GM19468 (cell line): Measurements from ENCODE around the gene ICA1L.
"Not testable (repeated sequence)": the region's sequence is repeated elsewhere in the genome, so short reads cannot be mapped to it uniquely, and the experiment has no call there.

Experiments used
- ATAC-seq: cut with Tn5 transposase; IDR thresholded peaks from one replicate; pipeline ENCODE4 v1.9.1; 2021; ENCODE audit warnings: mild to moderate bottlenecking, moderate library complexity, moderate number of reproducible peaks; ENCODE audit not compliant: unreplicated experiment; ENCODE audit errors: extremely low read depth

ICA1L gene

DNA sequence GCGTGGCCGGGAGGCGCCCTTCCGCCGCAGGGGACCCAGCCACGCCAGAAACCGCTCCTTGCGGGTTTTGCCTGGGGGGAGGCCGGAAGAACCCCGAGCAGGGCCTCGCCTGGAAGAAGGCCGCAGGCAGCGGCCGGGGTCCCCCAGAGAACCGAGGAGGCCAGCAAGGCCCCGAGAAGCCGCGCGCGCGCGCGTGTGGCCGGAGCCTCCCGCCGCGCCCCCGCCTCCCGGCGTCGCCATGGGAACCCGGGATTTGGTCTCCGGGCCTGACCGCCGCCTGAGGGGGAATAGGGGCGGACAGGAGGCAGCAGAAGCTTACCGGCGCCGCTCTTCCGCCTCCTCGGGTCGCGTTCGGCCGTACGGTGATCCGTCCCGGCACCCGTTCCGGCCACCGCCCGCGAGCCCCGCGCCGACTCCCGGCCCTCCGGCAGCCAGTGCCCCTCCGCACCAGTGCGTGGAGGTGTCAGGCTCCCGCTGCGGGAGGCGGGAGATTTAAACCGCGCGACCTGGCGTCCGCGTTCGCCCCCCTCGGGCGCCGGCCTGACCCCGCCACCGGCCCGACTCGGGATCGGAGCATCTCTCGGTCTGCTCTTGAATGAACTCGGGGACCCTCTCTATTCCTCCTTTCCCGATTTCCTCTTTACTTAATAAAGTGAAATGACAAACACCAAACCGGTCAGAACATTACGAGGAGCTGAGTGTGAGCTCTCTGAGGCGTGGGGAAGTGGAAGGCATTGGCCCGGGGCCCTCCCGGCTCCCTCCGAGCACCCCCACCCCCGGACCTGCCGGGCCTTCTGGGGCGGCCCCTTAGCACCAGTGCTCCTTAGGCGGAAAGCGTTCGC lies at the start of gene ICA1L:
TSS of gene ICA1L (minus strand) at position 467 of the 842 bp plus-strand sequence. CDS start 42,757 bp downstream, outside the sequence.
- ATAC-seq = no peak

DNA sequence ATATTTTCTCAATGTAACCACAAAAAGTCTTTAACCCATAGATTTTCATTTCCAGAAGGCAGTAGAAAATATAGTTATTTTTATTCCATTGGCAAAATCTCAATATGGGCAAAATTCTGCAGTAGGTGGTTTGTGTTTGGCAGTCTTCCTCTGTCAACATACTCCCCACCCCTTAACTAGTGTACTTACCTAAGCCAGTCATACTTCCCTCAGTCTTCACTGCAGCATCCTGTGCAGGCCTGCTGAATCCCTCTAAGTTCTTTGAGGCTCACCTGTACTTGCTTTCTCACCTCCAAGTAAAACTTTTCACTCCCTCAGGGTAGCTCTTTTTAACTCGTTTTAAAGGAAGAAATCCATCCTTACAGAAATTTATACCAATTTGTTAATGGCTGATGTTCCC lies 47.3 kb upstream of the ICA1L start:
- ATAC-seq = no peak

GRCh38 chr2:202912342-202913201 lies 41.0 kb upstream of the ICA1L start:
- peak; percentile 16 for ATAC-seq

DNA sequence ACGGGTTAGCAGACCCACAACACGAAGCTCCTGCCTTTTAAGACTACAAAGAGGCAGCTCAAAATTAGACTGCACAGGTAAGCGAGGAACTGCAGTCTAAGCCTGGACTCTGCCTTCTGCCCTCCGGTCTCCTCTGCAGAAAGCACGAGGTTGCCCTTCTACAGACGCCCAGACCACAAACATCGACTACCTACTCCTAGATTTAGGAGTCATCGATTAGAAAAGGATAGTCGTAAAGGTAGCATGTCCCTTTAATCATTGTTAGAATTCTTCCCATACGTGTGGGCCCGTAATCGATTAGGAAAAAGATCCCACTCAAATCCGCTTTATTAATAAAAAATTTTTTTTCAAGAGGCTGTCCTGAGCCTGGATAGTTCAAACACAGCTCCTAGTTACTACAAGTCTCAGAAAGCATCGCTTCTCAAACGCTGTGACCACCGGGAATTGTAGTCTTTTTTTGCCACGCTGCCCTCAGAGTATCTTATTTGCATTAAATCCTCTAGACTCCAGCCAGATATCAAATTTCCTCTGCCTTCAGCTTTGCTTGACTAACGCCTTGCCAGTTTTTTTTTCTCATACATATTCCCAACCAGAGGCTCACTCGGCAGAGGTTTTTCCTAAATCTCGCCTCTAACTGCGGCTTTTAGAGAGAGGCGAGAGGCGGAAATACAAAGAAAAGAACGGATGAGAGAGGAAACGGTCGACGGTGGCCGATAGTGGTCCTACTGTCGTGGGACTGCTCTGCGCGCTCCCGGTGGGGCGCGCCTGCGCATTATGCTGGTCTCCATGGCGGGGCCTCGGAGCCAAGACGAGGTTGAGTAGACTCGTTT lies 40.2 kb upstream of the ICA1L start, which contains the start of the genes CARF and WDR12:
TSS of gene CARF (plus strand) at position 764 of the 830 bp plus-strand sequence. CDS start 29,628 bp downstream, outside the sequence.
TSS of gene WDR12 (minus strand) at position 162 of the 830 bp plus-strand sequence. CDS start 197 bp downstream, outside the sequence.
- ATAC-seq = peak; percentile 48

- ATAC-seq = no peak
These were observed 39.6 kb upstream of the ICA1L start for GRCh38 chr2:202911203-202911511.

DNA sequence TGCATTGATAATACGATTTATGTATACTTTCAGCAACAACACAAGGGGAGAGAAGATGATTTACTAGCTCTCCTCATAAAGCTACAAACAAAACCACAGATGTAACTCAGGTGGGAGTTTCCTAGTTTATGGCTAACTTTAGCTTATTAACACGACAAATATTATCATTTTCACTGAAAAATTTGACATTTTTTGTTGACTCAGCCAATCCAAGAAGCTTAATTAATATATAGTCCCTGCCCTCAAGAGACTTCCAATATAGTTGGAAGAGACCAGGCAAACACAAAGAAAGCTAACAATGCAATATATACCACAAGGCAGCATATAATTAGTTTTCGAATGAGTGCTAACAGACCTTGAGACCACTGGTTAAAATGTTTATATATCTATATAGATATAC lies 39.1 kb upstream of the ICA1L start:
- no peak for ATAC-seq

DNA sequence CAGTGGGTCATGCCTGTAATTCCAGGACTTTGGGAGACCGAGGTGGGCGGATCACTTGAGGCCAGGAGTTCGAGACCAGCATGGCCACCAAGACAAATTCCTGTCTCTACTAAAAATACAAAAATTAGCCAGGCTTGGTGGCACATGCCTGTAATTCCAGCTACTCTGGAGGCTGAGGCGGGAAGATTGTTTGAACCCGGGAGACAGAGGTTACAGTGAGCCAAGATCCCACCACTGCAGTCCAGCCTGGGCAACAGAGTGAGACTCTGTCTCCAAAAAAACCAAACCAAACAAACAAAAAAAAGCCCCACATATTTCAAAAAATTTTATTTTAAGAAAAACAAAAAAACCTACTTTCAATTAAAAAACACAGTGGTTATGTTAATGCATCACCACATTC lies 38.7 kb upstream of the ICA1L start:
- ATAC-seq = not testable (repeated sequence)

- no peak for ATAC-seq
These were observed 38.0 kb upstream of the ICA1L start for GRCh38 chr2:202909394-202910192.

- ATAC-seq = no peak
These were observed 36.6 kb upstream of the ICA1L start for GRCh38 chr2:202908186-202908585.

- not testable (repeated sequence) for ATAC-seq
These were observed 33.9 kb upstream of the ICA1L start for GRCh38 chr2:202905507-202905906.

DNA sequence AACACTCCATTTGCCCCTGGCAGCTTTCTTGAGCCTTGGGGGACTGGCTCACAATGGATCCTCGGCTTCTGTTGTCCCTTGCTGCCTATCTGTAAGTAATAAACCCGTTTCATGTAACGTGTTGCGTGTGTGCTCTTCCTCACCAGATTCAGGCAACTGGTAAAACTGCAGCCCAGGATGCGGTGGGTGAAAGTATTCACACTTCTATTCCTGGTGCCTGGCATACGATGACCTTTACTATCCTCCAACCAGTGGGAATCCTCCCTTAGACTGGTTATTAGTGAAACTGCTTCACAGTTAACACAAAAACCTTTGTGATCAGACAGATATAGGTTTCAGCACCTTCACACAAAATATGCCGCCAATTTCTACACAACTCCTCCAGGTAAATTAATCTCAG lies 13.6 kb upstream of the ICA1L start:
- ATAC-seq = no peak

DNA sequence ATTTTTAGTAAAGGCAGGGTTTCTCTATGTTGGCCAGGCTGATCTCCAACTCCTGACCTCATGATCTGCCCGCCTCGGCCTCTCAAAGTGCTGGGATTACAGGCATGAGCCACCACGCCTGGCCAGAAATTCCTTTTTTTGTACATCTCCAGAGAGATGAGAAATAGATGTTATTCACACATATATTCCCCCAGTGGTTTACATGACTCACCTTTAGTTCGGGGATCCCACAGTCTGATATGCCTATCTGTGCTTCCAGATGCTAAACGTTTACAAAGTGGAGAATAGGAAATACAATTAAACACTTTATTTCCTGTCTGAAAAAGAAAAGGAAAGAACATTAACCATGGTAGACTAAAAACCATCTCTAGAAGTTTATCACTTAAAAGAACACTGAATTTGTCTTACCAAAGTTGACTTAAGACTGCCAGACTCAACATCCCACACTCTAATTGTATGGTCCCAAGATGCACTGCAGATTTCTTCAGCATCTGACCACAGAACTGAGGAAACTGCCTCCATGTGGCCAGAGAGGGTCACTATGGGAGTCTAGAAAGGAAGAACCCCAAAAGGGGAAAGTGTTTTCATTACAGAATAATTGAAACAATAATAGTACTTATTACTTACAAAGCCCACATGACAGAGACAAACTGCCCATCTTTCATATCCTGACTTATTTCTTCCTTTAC lies 12.6 kb upstream of the ICA1L start:
- ATAC-seq = no peak

DNA sequence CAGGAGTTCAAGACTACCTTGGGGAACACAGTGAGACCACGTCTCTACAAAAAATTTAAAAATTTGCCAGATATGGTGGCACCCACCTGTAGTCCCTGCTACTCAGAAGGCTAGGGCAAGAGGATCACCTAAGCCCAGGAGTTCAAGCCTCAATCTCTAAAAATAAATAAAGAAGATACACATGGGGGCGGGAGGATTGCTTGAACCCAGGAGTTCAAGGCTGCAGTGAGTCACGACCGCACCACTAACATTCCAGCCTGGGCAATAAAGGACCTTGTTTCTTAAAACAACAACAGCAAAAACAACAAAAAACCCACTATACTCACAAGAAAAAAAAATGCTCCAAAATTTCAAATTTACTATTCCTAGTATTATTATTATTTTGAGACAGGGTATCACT lies 10.0 kb upstream of the ICA1L start:
- ATAC-seq = no peak

GRCh38 chr2:202877699-202878098 lies 6.1 kb upstream of the ICA1L start:
- ATAC-seq = no peak

DNA sequence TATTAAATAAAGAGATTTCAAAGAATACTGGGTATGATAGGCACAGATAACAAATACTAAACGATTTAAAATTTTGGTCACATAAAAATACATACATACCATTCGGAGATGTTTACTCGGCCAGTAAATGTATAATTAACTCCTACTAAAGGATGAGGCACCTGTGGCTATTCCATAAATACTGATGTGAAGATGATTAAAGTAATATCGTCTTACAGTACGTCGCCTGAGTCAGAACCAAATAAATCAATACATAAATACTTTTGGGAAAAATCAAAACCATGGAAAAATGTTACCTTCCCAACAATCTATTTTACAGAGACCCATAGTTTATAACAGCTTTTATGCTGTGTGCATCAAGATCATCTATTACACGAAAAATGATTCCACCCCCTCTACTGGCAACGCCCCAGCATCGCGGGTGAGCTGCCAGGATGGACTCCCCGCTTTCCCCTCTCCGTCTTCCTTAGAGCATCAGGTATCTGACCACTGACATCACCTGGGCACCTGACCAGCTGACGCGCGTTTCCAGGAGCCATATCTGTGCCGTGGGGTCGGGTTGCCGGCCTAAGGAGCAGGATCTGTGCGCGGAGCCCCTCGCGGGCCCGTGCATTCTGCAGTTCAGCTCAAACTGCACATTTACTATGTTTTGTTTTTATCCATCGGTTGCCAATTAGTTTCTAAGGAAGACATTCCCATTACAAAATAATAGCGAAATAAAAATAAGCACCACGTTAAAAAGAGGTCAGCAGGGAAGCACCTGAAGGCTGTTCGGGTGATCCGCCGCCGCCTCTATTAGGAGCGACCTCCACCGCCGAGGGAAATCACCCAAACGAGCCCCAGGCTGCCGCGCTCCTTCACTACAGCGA lies 901 bp downstream of the ICA1L start:
- peak; percentile 24 for ATAC-seq

DNA sequence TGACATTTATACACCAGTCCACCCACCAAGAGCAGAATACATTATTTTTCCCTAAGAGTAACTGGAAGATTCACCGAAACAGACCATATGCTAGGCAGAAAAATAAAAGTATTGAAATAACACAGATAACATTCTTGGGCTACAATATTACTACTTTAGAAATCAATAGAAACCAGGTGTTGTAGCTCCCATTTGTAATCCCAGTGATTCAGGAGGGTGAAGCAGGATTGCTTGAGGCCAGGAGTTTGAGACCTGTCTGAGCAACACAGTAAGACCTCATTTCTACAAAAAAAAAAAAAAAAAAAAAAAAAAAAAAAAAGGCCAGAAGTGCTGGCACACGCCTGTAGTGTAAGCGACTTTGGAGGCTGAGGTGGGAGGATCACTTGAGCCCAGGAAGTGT lies 9.6 kb downstream of the ICA1L start:
- ATAC-seq = no peak

GRCh38 chr2:202858601-202859000 lies 13.0 kb downstream of the ICA1L start:
- no peak for ATAC-seq

DNA sequence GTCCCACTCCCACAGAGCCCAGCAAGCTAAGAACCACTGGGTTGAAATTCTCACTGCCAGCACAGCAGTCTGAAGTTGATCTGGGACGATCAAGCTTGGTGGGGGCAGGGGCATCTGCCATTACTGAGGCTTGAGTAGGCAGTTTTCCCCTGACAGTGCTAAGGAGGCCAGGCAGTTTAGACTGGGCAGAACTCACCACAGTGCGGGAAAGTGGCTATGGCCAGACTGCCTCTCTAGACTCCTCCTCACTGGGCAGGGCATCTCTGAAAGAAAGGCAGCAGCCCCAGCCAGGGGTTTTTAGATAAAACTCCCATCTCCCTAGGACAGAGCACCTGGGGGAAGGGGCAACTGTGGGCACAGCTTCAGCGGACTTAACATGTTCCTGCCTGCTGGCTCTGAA lies 22.2 kb downstream of the ICA1L start:
- ATAC-seq = not testable (repeated sequence)
